ENCODE results near the gene CMTM5.

Gene CMTM5

GRCh38 chr14:23349156-23349845 lies 27.5 kb upstream of the CMTM5 start:
- Histone ChIP-seq H3K9me3 (ENCODE audit: control insufficient read depth, low read length) (no peaks in the 10 kb centered on the region), H3K36me3 (ENCODE audit: control insufficient read depth, insufficient read depth, low read length, severe bottlenecking) (no peaks in the 10 kb centered on the region), H3K4me1 (ENCODE audit: control insufficient read depth, insufficient read depth, low read length) (peaks cover 8% of the 10 kb centered on the region), H3K27me3 (replicated peaks; ENCODE audit: control insufficient read depth, insufficient read depth, low read length) (peaks cover 21% of the 10 kb centered on the region), H3K9ac (ENCODE audit: low read length) (no peak overlapping the region), H3K4me3 (ENCODE audit: low read length) (no peak overlapping the region)
- DNase-seq (ENCODE audit: low read depth): no peak

DNA sequence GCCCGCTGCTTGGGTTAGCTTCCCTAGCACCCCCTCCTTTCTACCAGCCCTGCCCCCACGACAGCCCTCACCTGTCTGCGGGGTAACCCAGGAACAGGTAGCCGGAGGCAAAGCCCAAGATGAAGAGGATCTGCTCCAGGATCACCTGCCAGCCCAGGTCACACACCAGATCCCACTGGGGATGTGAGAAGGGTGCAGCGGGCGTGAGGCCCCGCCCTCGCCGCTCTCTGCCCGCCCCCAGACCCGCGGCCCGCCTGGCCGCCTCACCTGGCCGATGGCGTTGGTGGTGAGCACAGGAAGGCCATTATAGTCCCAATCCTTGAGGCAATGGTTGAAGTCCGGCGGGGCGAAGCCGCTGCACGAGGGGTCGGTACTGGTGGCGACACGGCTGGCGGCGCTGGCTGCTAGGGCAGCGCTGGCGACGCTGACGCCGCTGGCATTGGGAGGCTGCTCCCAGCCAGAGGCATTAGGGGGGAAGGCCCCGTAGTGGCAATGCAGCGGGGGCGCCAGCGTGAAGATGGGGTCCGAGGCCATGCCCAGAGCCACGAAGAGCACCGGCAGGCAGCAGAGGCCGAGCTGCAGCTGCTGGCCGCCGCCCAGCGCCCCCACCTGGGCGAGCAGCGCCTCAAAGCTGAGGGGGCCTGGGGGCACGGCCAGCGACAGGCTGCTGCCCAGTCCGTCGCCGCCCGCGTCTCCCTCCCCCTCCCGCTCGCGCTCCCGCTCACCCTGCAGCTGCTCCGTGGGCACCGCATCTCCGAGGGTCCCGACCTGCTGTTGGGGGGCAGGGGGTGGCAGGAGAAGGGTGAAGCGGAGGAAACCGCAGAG lies 25.0 kb upstream of the CMTM5 start:
- Histone ChIP-seq H3K4me1 (ENCODE audit: control insufficient read depth, insufficient read depth, low read length) (peaks cover 8% of the 10 kb centered on the region), H3K4me3 (ENCODE audit: low read length) (peak overlapping the region; percentile 77), H3K9ac (ENCODE audit: low read length) (peak overlapping the region; percentile 46), H3K9me3 (ENCODE audit: control insufficient read depth, low read length) (no peaks in the 10 kb centered on the region), H3K36me3 (ENCODE audit: control insufficient read depth, insufficient read depth, low read length, severe bottlenecking) (no peaks in the 10 kb centered on the region), H3K27me3 (replicated peaks; ENCODE audit: control insufficient read depth, insufficient read depth, low read length) (peaks cover 32% of the 10 kb centered on the region)
- DNase-seq (ENCODE audit: low read depth): peak; percentile 47

DNA sequence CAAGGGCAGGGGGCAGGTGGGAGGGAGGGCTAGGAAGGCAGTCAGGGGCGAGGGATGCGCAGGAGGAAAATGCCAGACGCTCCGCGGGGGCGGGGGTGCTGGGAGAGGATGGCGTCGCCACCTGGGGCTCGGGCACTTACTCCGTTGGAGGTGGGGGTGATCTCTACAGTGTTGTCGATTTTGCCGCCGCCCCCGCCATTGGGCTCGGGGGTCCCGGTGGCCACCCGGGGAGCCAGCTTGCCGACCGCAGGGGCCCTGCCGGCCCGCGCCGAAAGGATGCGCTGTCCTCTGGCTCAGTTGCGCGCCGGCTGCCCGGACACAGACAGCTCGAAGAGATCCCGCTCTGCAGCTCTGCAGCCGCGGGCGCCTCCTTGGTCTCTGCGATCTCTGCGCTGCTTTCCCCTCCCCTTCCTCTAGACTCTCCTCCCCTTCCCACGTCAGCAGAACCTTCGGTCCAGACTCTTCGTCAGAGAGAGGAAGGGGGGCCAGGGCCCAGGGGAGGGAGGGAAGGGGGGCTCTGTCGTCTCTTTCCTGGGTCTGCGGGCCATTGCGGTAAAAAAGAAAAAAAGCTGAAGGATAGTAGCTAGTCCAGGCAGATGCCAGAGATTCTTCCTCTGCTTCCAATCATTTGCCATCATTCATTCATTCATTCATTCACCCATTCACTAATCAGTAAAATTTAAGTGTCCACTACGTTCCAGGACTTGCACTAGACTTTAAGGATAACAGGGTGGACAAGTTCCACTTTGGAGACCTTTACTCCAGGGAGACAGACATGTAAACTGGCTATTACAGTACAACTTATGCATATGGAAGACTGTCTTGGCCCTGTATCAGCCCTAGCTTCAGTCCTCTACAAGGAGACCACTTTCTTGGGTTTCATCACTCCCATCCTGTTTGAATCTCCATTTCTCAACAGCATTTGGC lies 24.1 kb upstream of the CMTM5 start, which contains the start of gene SLC22A17:
Gene SLC22A17 (minus strand): TSS at position 382 of the 927 bp plus-strand sequence.
- Histone ChIP-seq H3K9ac (ENCODE audit: low read length) (peak within 1 kb of the TSS; percentile 46), H3K4me1 (ENCODE audit: control insufficient read depth, insufficient read depth, low read length) (peaks cover 8% of the 10 kb centered on the region), H3K9me3 (ENCODE audit: control insufficient read depth, low read length) (no peaks in the 10 kb centered on the region), H3K27me3 (replicated peaks; ENCODE audit: control insufficient read depth, insufficient read depth, low read length) (peaks cover 32% of the 10 kb centered on the region), H3K36me3 (ENCODE audit: control insufficient read depth, insufficient read depth, low read length, severe bottlenecking) (no peaks in the 10 kb centered on the region), H3K4me3 (ENCODE audit: low read length) (peak within 1 kb of the TSS; percentile 77)
- DNase-seq (ENCODE audit: low read depth): peak; percentile 97

- H3K4me1 ChIP-seq (ENCODE audit: control insufficient read depth, insufficient read depth, low read length): peaks cover 8% of the 10 kb centered on the region
- peaks cover 32% of the 10 kb centered on the region for H3K27me3 ChIP-seq (replicated peaks; ENCODE audit: control insufficient read depth, insufficient read depth, low read length)
- no peaks in the 10 kb centered on the region for H3K9me3 ChIP-seq (ENCODE audit: control insufficient read depth, low read length)
- H3K9ac ChIP-seq (ENCODE audit: low read length): no peak overlapping the region
- H3K4me3 ChIP-seq (ENCODE audit: low read length): no peak overlapping the region
- H3K36me3 ChIP-seq (ENCODE audit: control insufficient read depth, insufficient read depth, low read length, severe bottlenecking): no peaks in the 10 kb centered on the region
- DNase-seq (ENCODE audit: low read depth): no peak
Measured at GRCh38 chr14:23353433-23353780, 23.4 kb upstream of the CMTM5 start.

GRCh38 chr14:23354990-23355389 lies 21.9 kb upstream of the CMTM5 start:
- Histone ChIP-seq H3K4me3 (ENCODE audit: low read length) (no peak overlapping the region), H3K27me3 (replicated peaks; ENCODE audit: control insufficient read depth, insufficient read depth, low read length) (peaks cover 32% of the 10 kb centered on the region), H3K4me1 (ENCODE audit: control insufficient read depth, insufficient read depth, low read length) (peaks cover 8% of the 10 kb centered on the region), H3K9ac (ENCODE audit: low read length) (no peak overlapping the region), H3K9me3 (ENCODE audit: control insufficient read depth, low read length) (no peaks in the 10 kb centered on the region), H3K36me3 (ENCODE audit: control insufficient read depth, insufficient read depth, low read length, severe bottlenecking) (no peaks in the 10 kb centered on the region)
- DNase-seq (ENCODE audit: low read depth): no peak

DNA sequence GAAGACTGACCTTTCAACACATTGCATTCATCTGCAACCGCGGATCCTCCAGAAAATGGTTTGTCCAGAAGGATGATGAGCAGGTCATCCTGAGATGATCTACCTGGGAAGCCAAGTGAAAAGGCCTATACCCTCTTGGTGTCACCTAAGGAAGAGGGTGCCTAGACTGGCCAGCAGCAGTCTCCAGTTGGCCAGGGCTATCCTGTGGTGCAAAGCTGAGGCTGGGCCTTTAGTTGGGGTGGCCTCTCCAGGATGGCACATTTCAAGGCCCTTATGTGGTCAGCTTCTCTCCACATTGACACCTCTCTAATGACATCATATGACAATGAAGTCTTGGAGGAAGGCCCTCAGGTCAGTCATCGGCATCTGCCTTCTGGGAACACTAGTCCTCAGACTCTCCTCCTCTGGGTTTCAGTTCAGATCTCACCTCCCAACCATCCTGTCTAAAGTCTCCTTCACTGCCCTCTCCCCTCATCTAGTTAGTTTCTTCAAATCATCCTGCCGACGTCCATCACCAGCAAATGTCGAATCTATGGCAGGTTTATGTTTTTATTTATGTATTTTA lies 20.9 kb upstream of the CMTM5 start:
- peaks cover 8% of the 10 kb centered on the region for H3K4me1 ChIP-seq (ENCODE audit: control insufficient read depth, insufficient read depth, low read length)
- no peak overlapping the region for H3K4me3 ChIP-seq (ENCODE audit: low read length)
- no peaks in the 10 kb centered on the region for H3K9me3 ChIP-seq (ENCODE audit: control insufficient read depth, low read length)
- no peak overlapping the region for H3K9ac ChIP-seq (ENCODE audit: low read length)
- H3K36me3 ChIP-seq (ENCODE audit: control insufficient read depth, insufficient read depth, low read length, severe bottlenecking): no peaks in the 10 kb centered on the region
- peaks cover 32% of the 10 kb centered on the region for H3K27me3 ChIP-seq (replicated peaks; ENCODE audit: control insufficient read depth, insufficient read depth, low read length)
- no peak for DNase-seq (ENCODE audit: low read depth)

- H3K4me1 ChIP-seq (ENCODE audit: control insufficient read depth, insufficient read depth, low read length): peaks cover 8% of the 10 kb centered on the region
- H3K36me3 ChIP-seq (ENCODE audit: control insufficient read depth, insufficient read depth, low read length, severe bottlenecking): no peaks in the 10 kb centered on the region
- no peak overlapping the region for H3K9ac ChIP-seq (ENCODE audit: low read length)
- H3K4me3 ChIP-seq (ENCODE audit: low read length): no peak overlapping the region
- DNase-seq (ENCODE audit: low read depth): no peak
- no peaks in the 10 kb centered on the region for H3K9me3 ChIP-seq (ENCODE audit: control insufficient read depth, low read length)
- H3K27me3 ChIP-seq (replicated peaks; ENCODE audit: control insufficient read depth, insufficient read depth, low read length): peaks cover 28% of the 10 kb centered on the region
Measured at GRCh38 chr14:23356662-23357061, 20.2 kb upstream of the CMTM5 start.

DNA sequence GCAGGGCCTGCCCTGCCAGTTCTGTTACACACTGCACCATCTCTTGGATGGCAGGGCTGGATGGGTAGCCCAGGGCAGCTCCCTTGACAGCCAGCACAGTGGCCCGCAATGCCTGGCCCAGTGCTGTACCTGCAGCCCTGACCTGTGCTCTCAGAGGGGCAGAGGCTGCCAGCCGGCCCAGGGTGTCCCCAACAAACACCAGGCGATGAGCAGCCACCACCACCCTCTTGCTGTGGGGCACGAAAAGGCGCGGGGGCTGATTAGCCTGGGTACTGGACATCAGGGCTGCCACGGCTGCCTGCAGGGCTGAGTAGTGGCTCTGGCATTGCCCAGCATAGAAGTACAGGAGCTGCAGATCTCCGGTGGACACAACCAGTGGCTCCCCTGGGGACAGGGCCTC lies 19.6 kb upstream of the CMTM5 start:
- no peak overlapping the region for H3K9ac ChIP-seq (ENCODE audit: low read length)
- no peak for DNase-seq (ENCODE audit: low read depth)
- no peaks in the 10 kb centered on the region for H3K36me3 ChIP-seq (ENCODE audit: control insufficient read depth, insufficient read depth, low read length, severe bottlenecking)
- H3K9me3 ChIP-seq (ENCODE audit: control insufficient read depth, low read length): no peaks in the 10 kb centered on the region
- H3K4me3 ChIP-seq (ENCODE audit: low read length): no peak overlapping the region
- H3K27me3 ChIP-seq (replicated peaks; ENCODE audit: control insufficient read depth, insufficient read depth, low read length): peaks cover 28% of the 10 kb centered on the region
- peaks cover 5% of the 10 kb centered on the region for H3K4me1 ChIP-seq (ENCODE audit: control insufficient read depth, insufficient read depth, low read length)

DNA sequence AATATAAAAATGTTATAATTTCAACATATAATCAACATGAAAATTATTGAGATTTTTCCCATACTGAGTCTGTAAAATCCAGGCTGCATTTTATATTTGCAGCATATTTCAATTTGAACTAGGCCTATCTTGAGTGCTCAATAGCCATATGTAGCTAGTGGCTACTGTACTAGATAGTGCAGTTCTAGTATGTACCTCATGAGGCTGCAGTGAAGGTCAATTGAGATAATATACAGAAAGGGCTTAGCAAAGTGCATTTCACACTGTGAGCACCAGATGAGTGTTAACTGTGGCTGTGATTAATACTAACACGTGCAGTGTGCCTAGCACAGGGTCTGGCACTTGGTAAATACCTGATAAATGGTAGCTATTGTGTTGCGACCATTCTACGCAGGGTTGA lies 18.8 kb upstream of the CMTM5 start:
- no peak for DNase-seq (ENCODE audit: low read depth)
- Histone ChIP-seq H3K27me3 (replicated peaks; ENCODE audit: control insufficient read depth, insufficient read depth, low read length) (peaks cover 28% of the 10 kb centered on the region), H3K4me1 (ENCODE audit: control insufficient read depth, insufficient read depth, low read length) (peaks cover 3% of the 10 kb centered on the region), H3K9me3 (ENCODE audit: control insufficient read depth, low read length) (no peaks in the 10 kb centered on the region), H3K36me3 (ENCODE audit: control insufficient read depth, insufficient read depth, low read length, severe bottlenecking) (no peaks in the 10 kb centered on the region), H3K9ac (ENCODE audit: low read length) (no peak overlapping the region), H3K4me3 (ENCODE audit: low read length) (no peak overlapping the region)

DNA sequence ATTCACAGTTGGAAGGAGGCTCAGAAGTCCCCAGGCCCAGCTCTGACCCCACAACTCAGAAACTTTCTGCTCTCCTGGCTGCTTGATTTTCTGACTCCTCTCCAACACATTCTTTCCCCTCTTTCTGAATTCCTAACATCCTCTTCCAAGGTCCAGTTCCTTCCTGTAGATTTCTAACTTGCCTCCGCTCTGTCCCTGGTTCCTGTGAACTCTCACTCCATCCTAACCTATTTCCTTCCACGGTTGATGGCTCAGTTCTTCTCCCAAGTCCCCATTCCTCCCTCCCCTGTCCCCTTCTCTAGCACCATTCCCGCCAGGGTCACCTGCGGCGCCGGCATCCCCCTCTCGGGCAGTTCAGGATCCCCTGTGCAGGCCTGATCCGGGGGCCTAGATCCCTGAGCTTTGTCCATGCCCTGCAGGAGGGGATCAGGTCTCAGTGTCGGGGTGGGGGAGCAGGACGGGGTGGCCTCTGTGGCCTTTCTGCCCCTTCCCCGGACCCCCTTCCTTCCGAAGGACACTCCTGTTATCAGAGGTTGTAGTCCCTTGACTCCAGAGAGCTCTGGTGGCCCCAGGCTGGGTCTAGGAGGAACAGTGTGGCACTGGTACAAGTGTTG lies 18.2 kb upstream of the CMTM5 start:
- no peak overlapping the region for H3K4me3 ChIP-seq (ENCODE audit: low read length)
- no peak for DNase-seq (ENCODE audit: low read depth)
- no peaks in the 10 kb centered on the region for H3K9me3 ChIP-seq (ENCODE audit: control insufficient read depth, low read length)
- H3K36me3 ChIP-seq (ENCODE audit: control insufficient read depth, insufficient read depth, low read length, severe bottlenecking): no peaks in the 10 kb centered on the region
- H3K27me3 ChIP-seq (replicated peaks; ENCODE audit: control insufficient read depth, insufficient read depth, low read length): peaks cover 22% of the 10 kb centered on the region
- H3K4me1 ChIP-seq (ENCODE audit: control insufficient read depth, insufficient read depth, low read length): no peaks in the 10 kb centered on the region
- H3K9ac ChIP-seq (ENCODE audit: low read length): no peak overlapping the region

All from adipocyte (in vitro differentiated cells).